GM12873 (cell line): Measurements from ENCODE around the gene MAMDC4.
A peak's percentile ranks its signal among the peaks of the same experiment; 100 is the strongest.

ENCODE experiments used
- TF ChIP-seq, protein P1 (sequence below): IDR thresholded peaks from 2 replicates; pipeline ENCODE4 v1.5.1; 2012; ENCODE audit warnings: low read depth, mild to moderate bottlenecking, moderate library complexity, low read length, control low read depth; ENCODE audit not compliant: insufficient read depth; ENCODE audit errors: missing control alignments

MAMDC4 gene

DNA sequence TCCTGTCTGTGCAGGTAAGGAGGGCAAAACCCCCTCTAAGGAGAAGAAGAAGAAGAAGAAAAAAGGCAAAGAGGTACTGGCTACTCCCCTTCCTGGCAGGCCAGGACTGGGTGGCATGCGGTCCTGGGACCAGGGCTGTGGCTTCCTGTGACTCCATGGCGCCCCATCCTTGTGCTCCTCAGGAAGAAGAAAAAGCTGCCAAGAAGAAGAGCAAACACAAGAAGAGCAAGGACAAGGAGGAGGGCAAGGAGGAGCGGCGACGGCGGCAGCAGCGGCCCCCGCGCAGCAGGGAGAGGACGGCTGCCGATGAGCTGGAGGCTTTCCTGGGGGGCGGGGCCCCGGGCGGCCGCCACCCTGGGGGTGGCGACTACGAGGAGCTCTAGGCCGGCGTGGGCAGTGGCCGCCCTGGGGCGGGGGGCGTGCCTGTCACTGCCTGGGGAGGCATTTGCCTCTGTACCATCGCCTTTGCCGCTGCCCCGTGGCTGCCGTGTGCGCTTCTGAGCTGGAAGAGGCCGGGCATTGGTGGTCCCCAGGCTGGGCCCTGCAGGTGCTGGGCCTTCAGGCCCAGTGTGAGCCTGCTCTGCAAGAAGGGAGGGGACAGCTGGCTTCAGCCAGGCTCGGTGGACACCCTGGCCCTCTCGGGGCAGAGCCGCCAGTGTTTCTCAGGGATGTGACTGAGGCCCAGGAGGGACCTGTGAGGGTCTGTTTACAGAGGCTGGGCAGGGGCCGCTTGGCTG is 11.8 kb upstream of the MAMDC4 start:
- TF ChIP-seq, protein P1, sequence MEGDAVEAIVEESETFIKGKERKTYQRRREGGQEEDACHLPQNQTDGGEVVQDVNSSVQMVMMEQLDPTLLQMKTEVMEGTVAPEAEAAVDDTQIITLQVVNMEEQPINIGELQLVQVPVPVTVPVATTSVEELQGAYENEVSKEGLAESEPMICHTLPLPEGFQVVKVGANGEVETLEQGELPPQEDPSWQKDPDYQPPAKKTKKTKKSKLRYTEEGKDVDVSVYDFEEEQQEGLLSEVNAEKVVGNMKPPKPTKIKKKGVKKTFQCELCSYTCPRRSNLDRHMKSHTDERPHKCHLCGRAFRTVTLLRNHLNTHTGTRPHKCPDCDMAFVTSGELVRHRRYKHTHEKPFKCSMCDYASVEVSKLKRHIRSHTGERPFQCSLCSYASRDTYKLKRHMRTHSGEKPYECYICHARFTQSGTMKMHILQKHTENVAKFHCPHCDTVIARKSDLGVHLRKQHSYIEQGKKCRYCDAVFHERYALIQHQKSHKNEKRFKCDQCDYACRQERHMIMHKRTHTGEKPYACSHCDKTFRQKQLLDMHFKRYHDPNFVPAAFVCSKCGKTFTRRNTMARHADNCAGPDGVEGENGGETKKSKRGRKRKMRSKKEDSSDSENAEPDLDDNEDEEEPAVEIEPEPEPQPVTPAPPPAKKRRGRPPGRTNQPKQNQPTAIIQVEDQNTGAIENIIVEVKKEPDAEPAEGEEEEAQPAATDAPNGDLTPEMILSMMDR = no peak

DNA sequence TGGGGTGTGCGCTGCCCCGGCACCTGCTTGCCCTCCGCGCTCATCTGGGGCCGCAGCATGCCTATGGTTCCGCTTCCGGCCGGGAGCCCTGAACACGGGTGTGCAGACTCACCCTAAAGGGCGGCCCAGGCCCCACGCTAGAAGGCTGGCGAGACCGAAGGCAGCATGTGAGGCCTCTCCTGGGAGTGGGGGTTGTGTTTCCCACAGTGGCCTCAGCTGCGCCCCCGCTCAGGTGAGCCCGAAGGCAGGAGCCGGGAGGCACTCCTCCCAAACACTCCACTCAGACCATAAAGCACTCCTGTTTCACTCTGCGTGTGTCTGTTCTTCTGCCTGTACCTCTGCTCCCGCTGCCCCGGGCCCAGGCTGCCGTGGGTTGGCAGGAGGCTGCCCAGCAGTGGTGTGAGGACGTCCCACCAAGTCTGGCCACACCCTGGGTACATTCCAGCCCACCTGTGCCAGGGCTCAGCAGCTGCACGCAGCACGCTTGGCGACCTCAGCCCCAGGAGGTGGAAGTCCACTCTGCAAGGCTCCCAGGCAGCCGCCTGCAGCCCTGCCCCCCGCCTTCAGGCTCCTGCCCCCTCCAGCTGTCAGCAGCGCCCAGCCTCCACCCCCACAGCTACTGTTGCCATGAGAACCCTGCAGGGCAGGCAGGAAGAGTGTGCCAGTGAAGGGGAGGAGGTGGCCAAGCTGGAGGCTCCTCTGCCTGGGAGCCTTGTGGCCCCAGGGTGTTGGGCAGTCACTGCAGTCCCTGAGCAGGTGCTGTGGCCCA is 11.1 kb upstream of the MAMDC4 start:
- TF ChIP-seq, protein P1 = no peak

DNA sequence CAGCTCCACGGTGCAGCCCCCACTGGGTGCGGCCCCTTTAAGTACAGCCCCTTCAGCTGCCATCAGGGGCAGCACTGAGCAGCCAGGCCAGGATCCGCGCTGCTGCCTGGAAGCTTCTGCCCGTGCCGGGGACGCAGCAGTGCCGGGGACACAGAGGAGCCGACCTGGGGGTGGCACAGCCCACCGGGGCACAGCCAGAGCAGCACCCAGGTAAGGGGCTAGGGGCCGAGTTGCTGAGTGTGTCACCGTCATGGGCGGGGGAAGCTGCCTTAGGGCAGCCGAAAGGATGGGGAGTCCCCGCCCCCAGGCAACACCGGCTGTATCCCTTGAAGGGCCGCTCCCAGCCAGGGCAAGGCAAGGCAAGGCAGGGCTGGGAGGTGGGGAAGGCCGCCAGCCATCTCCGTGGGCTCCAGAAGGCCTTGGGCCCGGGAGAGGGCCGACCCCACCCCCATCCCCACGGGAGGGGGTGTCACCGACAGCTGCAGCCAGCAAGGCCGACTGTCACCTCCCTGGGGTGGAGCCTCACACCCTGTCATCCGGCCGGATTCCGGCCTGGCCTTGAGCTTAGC is 9.7 kb upstream of the MAMDC4 start, which contains the start of gene AJM1:
Gene AJM1 (plus strand): TSS at position 99 of the 569 bp plus-strand sequence. CDS start 1,937 bp downstream, outside the sequence.
- TF ChIP-seq, protein P1 = peak; percentile 88

GRCh38 chr9:136843801-136844740 is 8.1 kb upstream of the MAMDC4 start:
- TF ChIP-seq, protein P1 = peak; percentile 49

DNA sequence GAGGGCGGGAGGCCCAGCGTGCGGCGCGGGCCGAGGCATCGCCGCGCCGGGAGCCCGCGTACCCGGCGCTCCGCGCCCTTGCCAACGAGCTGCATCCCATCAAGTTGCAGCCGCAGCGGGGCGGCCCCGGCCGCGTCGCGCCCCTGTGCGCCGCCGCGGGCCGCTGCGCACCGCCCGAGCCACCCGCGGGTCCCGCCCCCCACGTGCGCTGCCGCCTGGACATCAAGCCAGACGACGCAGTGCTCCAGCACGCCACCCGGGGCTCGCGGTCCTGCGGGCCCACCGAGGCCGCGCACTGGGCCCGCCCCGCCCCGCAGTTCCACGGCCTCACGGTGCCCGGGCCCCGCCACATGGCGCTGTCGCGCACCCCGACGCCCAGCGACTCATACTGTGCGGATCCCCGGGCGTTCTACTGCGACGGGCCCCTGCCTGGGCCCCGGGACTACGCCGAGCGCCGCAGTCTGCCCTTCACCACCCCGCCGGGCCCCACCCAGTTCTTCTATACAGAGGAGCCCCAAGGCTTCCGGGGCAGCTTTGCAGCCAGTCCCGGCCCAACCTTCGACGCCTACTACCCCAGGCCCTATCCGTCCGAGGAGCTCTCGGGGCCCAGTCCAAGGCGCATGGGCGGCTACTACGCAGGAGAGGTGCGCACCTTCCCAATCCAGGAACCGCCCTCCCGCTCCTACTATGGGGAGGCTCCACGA is 7.2 kb upstream of the MAMDC4 start:
- TF ChIP-seq, protein P1 = no peak

- TF ChIP-seq, protein P1 = no peak
Observed at GRCh38 chr9:136845465-136846260, 6.5 kb upstream of the MAMDC4 start.
